ENCODE measurements around the gene FHL2.

DNA sequence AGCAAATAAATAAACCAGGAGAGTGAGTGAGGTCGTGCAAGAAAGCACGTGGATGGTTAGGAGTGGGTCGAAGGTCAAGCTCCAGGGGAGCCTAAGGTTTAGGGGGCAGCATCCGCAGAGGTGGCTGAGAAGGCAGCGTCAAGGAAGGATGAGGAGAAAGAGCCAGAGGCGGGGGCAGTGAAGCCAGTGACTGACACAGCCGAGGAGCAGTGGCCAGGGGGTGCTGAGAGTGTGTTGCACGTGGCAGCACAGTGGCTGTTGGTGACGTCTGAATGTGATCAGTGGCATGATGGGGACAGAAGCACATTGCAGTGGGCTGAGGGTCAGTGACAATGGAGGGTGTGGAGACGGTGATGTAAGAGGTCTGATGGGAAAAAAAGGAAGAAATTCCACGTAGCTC lies 13.7 kb upstream of the FHL2 start:
- TF ChIP-seq POLR2A (IDR thresholded peaks at IDR 0.05), result no peak
- TF ChIP-seq, protein P1, sequence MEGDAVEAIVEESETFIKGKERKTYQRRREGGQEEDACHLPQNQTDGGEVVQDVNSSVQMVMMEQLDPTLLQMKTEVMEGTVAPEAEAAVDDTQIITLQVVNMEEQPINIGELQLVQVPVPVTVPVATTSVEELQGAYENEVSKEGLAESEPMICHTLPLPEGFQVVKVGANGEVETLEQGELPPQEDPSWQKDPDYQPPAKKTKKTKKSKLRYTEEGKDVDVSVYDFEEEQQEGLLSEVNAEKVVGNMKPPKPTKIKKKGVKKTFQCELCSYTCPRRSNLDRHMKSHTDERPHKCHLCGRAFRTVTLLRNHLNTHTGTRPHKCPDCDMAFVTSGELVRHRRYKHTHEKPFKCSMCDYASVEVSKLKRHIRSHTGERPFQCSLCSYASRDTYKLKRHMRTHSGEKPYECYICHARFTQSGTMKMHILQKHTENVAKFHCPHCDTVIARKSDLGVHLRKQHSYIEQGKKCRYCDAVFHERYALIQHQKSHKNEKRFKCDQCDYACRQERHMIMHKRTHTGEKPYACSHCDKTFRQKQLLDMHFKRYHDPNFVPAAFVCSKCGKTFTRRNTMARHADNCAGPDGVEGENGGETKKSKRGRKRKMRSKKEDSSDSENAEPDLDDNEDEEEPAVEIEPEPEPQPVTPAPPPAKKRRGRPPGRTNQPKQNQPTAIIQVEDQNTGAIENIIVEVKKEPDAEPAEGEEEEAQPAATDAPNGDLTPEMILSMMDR (IDR thresholded peaks at IDR 0.05), result no peak
